Measurements from ENCODE around the gene HS3ST4.

Gene HS3ST4

GRCh38 chr16:25872369-25873070 is 180.8 kb downstream of the HS3ST4 start:
- DNase-seq (ENCODE audit: low spot score), result no peak
- H3K27ac ChIP-seq, result no peak overlapping the region
- TF ChIP-seq CTCF (conservative IDR thresholded peaks at IDR 0.05; ENCODE audit: low read depth), result no peak
- CTCF ChIA-PET, result no interaction called here
- POLR2A ChIA-PET (ENCODE audit: low non-redundant PET), result no interaction called here

- ChIA-PET POLR2A (ENCODE audit: low non-redundant PET) (no interaction called here), CTCF (no interaction called here)
- no peak overlapping the region for H3K27ac ChIP-seq
- no peak for DNase-seq (ENCODE audit: low spot score)
- no peak for TF ChIP-seq CTCF (conservative IDR thresholded peaks at IDR 0.05; ENCODE audit: low read depth)
Measured at GRCh38 chr16:25874196-25874595, 182.4 kb downstream of the HS3ST4 start.

- ChIA-PET CTCF (no interaction called here), POLR2A (ENCODE audit: low non-redundant PET) (no interaction called here)
- DNase-seq (ENCODE audit: low spot score), result no peak
- TF ChIP-seq CTCF (conservative IDR thresholded peaks at IDR 0.05; ENCODE audit: low read depth), result no peak
- no peak overlapping the region for H3K27ac ChIP-seq
Measured at GRCh38 chr16:25875956-25876598, 184.3 kb downstream of the HS3ST4 start.

GRCh38 chr16:25877103-25877502 is 185.3 kb downstream of the HS3ST4 start:
- no peak overlapping the region for H3K27ac ChIP-seq
- DNase-seq (ENCODE audit: low spot score), result no peak
- no peak for TF ChIP-seq CTCF (conservative IDR thresholded peaks at IDR 0.05; ENCODE audit: low read depth)
- POLR2A ChIA-PET (ENCODE audit: low non-redundant PET), result no interaction called here
- CTCF ChIA-PET, result interaction anchor here (0.6 kb wide), 1 partner anchor 29 kb away, joined by 3 read pairs; no protein-coding TSS in a partner anchor

GRCh38 chr16:25886598-25886997 is 194.8 kb downstream of the HS3ST4 start:
- no peak for DNase-seq (ENCODE audit: low spot score)
- no peak overlapping the region for H3K27ac ChIP-seq
- TF ChIP-seq CTCF (conservative IDR thresholded peaks at IDR 0.05; ENCODE audit: low read depth), result no peak
- ChIA-PET CTCF (no interaction called here), POLR2A (ENCODE audit: low non-redundant PET) (no interaction called here)

- TF ChIP-seq CTCF (conservative IDR thresholded peaks at IDR 0.05; ENCODE audit: low read depth), result no peak
- no peak overlapping the region for H3K27ac ChIP-seq
- CTCF ChIA-PET, result no interaction called here
- DNase-seq (ENCODE audit: low spot score), result no peak
- POLR2A ChIA-PET (ENCODE audit: low non-redundant PET), result no interaction called here
Measured at GRCh38 chr16:25888868-25889267, 197.1 kb downstream of the HS3ST4 start.
